Putamen (tissue), 1 donor: ENCODE data around the gene PANK4.

Source experiments
- DNase-seq: peaks from one replicate; pipeline ENCODE4 v3.0.0-alpha.2; 2016; ENCODE audit warnings: low spot score

PANK4 gene

DNA sequence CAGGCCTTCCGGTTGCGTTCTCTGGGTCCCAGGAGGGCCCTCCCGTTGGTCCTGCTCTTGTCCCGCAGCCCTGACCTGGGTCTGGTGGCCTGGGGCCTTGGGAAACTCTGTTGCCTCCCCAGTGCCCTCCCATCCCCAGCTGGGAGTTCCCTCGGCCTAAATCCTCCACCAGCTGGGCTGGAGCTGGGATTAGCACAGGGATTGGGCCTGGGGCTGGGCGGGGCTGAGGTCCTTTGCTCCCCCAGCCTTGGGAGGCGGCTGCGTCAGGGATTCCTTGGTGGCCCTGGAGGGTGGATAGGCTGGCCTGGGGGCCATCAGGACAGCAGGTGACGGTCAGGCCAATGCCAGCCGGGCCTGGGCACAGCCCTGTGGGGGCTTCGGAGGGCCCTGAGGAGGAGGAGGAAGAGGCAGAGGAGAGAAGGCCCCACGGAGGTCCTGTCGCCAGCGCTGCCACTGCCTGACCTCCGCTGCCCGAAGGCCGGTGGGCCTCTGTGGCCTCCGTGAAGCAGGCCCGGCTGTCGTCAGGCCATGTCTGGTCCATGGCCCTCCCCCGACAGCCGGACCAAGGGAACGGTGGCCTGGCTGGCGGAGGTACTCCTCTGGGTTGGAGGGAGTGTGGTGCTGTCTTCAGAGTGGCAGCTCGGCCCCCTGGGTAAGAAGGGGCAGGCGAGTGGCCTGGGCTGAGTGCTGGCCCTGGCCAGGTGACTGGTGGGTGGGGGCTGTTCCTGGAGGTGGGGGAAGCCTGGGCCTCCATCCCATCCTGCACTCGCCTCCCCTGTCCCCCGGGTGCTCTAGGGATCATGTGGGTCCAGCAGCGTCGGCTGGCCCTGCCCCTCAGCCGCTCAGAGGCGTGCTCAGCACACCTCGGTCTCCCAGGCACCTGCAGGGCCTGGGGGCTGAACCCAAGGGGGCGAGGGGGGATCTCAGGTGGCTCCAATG, 50.1 kb downstream of the PANK4 start, which contains the start of gene PLCH2:
TSS of gene PLCH2 (plus strand) at position 229 of the 939 bp plus-strand sequence. CDS start at position 529, 300 bp downstream.
- no peak for DNase-seq

DNA sequence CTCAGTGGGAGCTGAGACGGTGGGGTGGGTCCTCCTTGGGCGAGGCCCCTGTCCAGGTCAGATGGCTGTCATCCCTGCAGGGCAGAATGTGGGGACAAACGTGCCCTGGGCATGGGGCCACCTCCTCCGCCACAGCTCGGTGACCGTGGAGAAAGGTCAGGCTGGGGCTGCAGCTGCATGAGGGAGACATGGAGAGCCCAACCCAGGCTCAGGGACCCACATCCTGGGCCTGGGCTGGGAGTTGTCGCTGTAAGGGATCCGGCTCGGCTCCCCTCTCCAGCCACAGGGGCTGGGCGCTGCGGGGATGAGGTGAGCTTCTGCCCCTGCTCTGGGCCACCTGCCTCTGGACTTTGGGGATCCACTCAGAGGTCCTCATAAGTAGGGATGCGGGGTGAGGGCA, 50.8 kb downstream of the PANK4 start:
- no peak for DNase-seq

DNA sequence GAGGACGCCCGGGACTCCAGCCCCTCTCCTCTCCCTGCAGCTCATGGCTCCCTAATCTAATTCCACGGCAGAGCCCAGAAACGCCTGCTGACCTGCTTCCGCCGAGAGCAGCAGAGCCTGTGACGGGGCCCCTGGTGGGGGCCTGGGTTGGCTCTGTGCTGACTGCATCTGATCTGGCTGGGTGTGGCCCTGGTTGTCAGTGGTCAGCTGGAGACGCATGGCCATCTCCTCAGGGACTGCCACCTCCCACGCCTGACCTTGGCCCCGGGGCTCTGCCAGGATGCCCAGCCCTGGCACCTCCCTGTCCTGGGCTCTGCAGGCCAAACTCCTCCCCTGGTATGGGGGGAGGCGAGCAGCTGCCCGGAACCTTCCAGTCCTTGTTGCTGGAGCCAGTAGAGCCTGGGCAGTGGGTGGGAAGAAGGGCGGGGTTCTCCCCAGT, 51.4 kb downstream of the PANK4 start:
- DNase-seq, result no peak

DNA sequence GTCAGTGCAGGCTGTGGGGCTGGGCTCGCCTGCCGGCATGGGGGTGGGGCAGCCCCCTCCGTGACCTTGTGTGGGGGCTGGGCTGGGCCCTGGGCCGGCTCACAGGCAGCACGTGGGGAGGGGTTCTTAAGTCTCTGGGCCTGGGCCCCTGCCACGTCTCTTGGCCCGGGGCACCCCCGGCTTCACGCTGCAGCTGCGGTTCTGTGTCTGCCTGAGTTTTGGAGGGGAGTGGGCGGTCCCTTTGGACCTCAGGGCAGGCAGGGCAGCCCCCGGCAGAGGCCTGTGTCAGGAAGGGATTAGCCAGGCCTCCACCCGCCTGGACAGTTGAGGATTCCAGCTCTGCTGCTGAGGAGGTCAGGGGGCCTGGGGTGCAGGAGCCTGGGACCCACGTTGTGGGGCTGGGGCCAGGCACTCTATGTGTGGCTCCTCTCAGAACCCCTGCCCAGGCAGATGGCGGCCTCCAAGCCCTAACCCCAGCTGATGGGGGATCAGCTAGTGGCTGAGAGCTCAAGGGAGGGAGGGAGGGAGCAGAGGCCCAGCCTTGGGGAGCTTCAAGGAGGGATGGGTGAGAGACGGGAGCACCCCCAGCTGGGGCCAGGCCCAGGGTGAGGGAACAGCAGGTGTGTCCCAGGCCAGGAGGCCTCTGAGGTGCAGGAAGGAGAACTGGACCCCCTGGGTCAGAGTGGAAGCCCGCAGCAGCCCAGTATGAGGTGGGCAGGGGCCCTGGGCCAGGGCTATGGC, 52.1 kb downstream of the PANK4 start:
- DNase-seq, result no peak

DNA sequence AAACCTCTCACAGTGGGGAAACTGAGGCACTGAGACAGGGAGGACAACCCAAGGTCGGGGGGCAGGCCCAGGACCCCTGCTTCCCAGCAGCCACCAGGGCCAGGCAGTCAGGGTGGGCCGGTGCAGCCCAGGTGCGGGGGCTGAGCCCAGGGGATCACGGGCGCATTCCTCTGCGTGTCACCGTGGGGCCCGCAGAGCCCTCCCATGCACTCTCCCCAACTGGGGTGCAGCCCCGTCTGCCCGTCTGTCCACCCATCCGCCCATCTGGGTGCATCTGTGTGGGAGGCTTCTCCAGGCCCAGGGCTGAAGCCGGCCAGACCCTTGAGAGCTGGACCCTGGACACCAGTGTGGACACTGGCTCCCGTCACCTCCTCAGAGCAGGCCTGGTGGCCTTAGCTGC, 53.2 kb downstream of the PANK4 start:
- no peak for DNase-seq

DNA sequence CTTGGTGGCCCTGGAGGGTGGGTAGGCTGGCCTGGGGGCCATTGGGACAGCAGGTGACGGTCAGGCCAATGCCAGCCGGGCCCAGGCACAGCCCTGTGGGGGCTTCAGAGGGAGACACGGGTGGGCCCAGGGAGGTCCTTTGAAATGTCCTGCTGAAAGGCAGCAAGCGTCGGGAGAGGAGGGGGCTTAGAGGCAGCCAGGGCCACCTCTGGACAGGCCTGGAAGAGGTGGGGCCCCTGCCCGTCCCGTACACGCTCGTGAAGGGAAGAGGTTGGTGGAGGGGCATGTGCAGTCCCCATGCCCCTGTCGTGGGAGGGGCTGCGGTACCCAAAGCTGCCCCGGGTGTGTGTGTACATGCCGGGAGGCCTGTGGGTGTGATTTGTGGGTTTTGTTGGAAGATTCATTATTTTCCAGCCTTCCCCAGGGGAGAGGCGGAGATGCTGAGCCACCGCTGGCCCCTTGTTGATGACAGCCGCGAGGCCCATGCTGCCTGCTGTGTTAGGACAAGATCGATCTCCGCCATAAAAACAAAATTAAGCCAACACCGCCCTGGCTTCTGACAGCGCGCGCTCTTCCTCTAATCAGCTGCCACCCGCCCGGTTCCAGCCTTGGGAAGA, 53.7 kb downstream of the PANK4 start:
- no peak for DNase-seq

DNA sequence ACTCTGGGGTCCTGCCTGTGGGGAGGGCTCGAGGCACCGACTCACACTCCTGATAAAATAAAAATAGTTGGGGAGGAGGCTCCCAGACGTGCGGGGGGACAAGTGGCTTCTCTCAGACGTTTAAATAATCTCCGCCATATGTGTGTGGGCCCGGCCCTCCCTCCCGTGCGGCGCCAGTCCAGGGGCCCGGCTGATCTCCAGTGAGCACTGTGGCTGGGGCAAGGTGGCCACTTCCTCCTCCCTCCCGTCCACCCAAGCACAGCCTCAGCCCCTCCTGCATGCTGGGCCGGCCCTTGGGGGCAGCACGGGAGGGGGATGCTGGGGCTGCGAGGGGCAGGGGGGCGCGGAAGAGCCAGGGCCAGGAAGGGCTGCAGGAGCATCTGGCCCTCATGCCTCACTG, 54.3 kb downstream of the PANK4 start:
- no peak for DNase-seq

DNA sequence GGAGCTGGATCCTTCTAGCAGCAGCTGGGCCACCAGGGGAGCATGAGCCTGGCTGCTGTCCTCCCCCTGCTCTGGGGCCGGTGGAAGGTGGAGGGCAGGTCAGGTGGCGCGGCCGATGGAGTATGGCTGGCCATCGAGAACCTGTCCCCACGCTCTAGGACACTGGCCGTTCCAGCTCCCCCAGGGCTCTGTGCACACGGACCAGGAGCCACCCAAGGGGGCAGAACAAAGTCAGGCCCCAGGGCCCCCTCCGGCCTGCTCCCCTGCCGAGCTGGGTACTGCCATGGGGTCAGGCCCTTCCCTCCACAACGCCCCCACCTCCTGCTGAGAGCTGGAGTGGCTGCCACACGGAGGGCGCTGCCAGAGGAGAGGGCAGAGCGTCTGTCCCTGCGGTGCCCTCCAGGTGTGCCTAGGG, 54.8 kb downstream of the PANK4 start:
- no peak for DNase-seq

DNA sequence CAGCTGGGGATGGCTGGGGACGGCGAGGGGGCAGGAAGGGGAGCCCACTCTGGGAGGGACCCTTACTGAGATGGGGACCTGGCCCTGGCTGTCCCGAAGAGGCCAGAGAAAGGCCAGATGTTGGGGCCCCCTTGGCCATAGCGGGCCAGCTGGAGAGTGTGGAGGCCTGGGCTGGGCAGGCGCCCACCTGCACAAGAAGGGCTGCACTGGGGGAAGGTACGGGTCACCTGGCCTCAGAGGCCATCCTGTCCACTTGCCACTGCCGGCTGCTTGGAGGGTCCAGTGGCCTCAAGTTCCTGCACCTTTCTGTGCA, 55.3 kb downstream of the PANK4 start:
- DNase-seq, result no peak

DNA sequence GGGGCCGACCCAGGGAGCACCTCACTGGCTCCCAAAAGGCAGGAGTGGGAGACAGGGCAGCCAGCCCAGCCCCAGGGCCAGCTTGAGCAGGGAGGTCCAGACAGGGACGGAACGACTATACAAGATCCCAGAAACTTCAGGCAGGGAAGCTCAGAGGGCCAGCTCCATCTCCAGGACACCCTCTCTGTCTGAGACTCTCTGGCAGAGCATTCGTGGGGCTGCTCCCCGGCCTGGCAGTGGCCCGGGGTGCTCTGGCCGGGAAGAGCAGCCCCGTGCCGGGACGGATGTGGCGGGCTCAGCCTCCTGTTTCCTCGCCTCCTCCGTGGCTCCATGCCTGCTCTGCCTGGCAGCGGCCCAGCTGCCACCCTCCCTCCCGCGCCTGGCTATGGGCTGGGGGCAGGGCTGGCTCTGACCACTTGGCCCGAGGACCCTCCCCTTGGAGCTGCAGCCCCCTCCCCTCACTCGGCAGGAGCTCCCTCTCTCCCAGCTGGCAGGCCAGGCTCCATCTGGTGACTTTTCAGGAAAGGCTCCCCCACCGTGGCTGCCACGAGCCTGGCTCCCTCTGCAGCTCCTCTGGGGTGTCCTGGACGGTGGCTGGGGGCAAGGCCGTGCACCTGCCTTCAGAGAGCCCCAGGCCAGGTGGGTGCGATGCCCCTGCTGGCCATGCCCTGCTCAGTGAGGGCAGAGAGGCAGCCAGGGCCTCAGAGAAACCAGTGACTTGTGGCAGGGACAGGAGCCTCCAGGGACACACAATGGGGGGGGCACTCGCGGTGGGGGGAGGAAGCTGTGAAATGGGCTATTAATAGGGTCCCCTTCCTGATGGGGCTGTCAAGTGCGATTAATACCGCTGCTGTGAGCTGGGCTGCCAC, 55.9 kb downstream of the PANK4 start:
- no peak for DNase-seq

DNA sequence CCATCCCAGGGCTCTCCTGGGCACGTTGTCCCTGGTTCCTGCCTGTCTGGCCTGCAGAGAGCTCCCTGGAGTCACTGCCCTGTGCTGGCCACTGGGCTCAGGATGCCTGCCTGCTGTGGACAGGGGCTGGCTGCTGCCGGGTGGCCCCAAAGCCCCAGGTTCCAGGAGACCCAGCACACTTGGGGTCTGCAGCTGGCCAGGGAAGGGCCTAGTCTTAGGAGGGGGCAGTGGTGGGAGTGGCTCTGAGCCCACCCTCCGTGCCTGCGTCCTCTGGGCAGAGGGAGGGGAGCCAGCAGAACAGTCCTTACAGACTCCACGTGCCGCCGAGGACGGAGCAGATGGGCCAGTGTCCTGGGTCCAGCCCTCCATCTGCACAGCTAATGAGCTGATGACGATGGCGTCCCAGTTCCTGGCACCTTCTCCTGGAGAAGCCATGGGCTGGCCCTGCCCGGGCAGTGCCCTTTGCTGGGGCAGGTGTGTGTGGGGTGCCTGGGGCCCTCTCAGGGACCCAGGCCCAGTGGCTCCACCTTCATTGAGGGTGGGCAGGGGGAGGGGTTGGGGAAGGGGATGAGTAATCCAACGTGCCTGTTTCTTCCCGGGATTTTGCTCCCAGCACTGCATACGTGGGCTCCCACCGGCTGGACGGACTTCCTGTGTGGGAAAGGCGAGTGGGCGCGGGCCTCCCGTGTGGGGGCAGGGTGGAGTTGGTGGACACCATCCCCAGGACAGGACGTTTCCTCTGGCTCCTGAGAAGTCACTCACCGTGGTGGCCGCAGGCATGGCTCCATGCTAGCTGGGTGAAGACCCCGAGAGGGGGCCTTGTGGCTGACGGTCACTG, 57.1 kb downstream of the PANK4 start:
- no peak for DNase-seq

DNA sequence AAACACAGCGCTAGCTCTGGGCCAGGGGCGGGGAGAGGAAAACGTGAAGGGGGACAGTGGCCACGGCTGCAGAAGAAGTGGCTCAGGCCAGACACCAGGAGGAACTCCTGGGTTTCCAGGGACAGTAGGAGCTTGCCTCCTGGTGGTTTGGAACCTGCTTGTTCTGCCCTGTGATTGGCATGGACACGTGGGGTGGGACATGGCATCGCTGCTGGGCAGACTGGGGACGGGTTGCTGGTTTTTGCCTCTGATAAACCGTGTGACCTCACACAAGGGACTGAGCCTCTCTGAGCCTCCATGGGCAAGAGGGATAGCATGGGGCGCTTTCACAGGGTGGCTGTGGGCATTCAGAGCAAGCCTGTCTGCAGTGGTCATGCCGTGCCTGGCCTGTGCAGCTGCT, 57.9 kb downstream of the PANK4 start:
- no peak for DNase-seq

DNA sequence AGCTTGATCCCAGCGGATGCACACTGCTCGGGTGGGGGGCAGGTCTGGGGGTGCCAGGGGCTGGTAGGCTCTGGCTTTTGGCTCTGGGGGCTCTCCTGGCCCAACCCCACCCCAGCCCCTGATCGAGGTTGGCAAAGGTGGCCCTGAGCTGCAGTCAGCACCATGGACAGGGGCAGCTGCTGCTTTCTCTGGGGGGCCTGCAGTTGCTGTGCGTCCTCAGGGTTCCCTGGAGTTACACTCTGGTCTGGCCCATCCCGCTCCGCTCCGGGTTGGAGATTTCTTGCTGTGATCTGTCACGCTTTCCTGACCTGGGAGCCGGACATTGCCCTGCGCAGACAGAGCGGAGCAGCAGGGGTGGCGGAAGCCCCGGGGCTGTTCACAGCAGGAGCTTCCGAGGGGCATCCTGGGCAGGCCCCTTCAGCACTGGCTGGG, 58.3 kb downstream of the PANK4 start:
- no peak for DNase-seq

DNA sequence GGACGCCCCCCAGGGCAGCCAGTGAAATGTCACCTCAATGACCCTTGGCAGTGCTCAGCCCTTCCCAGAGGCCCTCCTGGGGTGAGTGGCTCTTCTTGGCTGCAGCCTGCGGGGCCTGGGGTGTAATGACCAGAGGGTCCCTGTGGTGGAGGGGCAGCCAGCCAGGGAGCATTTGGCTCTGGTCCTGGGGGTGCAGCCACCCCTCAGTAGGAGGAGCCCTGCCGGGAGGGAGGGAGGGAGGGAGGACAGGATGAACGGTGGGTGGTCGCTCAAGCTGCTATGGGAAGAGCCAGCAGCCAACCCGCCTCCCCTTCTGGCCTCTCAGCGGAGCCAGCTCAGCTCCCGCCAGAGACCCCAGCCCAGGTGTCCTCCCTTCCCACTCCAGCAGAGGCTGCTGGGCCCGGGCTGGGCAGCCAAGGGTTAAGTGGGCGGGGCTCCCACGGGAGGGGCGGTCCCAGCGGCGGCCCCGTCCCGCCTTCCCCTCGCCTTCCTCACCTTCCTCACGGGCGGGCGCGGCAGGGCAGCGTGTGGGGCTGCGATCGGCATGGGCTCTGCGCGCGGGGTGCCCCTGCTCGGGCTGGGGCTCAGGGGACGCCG, 59.3 kb downstream of the PANK4 start:
- no peak for DNase-seq

DNA sequence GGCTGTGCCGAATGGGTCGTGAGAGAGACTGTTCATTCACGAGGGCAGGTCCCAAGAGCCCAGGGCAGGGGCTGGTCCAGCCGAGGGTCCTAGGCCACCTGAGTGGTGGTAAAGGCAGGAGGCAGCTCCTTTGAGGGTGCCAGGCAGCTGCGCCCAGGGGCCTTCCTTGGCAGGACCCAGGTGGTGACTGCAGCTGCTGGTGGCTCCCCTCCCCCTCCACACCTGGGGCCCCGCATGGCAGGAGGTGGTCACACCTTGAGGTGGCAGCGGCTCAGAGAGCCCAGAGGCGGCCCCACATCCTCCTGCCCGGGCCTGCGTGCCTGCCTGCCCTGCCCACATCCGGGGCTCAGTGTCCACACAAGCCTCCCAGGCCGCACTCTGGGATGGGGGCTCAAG, 60.1 kb downstream of the PANK4 start:
- no peak for DNase-seq

DNA sequence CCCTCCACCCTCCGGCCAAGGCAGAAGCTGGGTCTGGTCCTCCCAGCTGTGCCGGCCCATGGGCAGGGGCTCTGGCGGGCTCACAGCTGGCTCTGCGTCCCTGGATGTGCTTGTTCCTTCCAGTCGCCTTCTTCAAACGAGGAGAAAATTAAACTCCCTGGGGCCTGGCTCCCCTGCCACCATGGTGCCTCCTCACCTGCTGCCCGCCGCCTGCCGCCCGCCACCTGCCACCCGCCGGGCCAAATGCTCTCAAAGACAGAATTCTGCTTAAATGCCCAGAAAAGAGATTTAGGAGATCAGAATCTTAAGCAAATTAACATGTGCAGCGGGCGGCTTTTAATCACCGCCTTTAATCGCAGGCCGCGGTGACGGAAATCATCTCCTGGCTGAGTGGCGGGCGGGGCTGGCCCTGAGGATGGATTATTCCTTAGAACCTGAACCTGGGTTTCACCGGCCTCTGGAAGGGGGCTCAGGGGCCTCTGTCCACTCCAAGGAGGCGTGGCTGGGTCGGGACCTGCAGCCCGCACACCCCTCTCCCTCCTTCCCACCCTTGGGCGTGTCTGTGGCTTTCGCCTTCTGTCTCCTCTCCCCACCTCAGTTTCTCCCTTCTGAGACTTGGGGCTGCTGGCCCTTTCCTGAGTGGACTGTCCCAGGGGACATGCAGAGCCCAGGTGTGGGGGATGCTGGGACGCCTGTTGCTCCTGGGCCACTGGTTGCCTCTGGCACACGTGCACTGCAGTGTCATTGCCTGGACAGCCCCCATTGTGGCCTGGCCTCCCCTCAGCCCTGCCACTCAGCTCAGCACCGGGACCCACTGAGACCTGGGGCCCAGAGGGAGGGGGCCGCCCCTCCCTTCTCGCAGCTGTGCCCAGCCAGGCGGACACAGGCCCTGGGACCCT, 60.8 kb downstream of the PANK4 start:
- DNase-seq, result no peak

DNA sequence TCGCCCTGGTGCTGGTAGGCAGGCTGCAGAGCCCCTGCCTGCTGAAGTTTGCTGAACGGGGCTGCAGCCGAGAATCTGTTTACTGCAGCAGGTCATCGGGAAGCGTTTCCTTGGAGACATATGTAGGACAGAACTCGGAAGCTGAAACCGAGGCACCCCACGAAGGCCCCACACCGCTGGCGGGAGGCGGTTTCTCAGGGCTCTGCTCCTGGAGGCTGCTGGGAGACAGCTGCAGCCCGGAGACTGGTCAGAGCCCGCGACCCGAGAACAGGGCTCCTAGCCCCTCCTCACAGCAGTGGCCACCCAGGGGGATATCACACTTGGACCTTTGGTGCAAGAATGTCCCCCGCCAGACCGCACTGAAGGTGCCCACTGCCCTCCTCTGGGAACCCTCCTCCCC, 63.0 kb downstream of the PANK4 start:
- DNase-seq, result no peak

DNA sequence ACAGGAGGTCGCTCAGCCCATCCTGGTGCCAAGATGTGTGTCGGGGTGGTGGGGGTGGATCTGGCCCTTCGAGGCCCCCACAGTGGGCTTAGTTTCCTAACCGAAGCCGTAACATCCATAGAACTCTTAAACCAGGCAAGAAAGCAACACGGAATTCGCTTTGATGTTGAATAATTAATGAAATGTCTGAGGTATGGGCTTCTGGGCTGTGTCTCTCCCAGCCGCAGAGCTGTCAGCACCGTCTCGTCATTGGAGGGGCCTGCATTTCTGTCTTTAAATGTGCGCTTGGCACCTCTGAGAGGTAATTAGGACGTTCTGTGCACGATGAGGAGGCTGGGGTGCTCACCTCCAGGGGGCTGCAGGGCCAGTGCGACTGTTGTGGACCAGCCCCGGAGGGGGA, 63.6 kb downstream of the PANK4 start:
- DNase-seq, result no peak

DNA sequence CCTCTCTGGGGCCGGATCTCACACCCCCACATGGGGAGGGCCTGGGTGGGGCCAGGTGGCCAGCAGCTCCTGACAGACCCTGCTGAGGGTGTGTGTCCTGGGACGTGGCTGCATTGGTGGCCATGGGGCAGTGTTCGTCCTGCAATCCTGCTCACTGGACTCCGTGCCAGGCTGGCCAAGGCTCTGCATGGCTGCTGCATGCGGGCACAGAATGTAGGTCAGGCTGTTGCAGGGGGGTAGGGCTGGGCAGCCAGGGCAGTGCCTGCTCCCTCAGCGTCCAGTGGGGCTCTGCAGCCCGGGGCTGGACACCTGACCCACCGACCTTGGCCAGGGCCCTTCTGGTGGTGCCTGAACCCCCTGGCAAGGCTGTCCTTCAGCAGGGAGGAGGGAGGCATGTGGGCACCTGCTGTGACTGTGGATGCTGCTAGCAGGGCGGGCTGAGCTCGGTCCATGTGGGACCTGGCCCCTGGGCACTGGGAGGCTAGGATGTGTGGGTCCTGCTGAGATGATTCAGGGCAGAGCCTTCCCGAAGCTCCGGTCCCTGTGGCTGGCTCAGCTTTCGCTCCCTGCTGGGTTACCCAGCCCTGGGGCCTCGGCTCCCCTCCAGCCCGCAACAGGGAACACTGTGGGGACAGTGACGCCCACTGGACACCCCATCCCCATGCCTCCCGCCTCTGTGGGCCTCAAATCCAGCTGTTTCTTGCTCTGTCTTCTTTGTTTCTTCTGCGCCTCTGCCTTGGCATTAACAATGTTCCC, 65.2 kb downstream of the PANK4 start:
- DNase-seq, result no peak
